HepG2 (cell line): ENCODE data around the gene ABCA4. TPM values are rescaled to one million over a fixed set of nuclear protein-coding genes. Genes with fewer than 3 reads are reported as not detected.

ENCODE experiments used
- ATAC-seq: fragments of 200-7000 bp; cut with Tn5 transposase; 3 replicates; pipeline ENCODE4 v1.9.1; 2020; ENCODE audit warnings: mild to moderate bottlenecking, moderate library complexity
- BruUV-seq: library from RNA; stranded (reverse); fragments of 400-500 nt; replicated peaks from 2 replicates; lab custom pipeline; 2021; lab: Mats Ljungman, UMichigan
- CTCF ChIA-PET: fragments of 300-600 bp; formaldehyde crosslinking; extraction: SDS; loops from one replicate; lab custom pipeline; 2021; ENCODE audit warnings: low total read pairs, inconsistent platforms, low intra/inter-chr PET ratio; lab: Yijun Ruan, JAX
- POLR2A ChIA-PET: fragments of 350-600 bp; sonication (Branson Sonifier 250); formaldehyde crosslinking; loops from one replicate; lab custom pipeline; 2020; ENCODE audit warnings: antibody characterized with exemption, inconsistent platforms; lab: Yijun Ruan, JAX
- DNase-seq: peaks from one replicate; pipeline ENCODE4 v3.0.0-alpha.2; 2015; ENCODE audit warnings: low spot score
- FAIRE-seq: peaks from 3 replicates; lab custom pipeline; 2011; peaks lifted over from hg19 to GRCh38; lab: Jason Lieb, UNC
- H2AFZ ChIP-seq: one replicate; pipeline ENCODE4 v1.6.1; 2011; ENCODE audit warnings: low read length, inconsistent platforms
- H3K27ac ChIP-seq: fragments of 300-600 bp; 3 replicates; pipeline ENCODE4 v1.8.0; 2011; ENCODE audit warnings: mixed run types, mild to moderate bottlenecking, mixed read lengths, low read length, inconsistent platforms; ENCODE audit not compliant: insufficient read depth; ENCODE audit errors: extremely low read length
- H3K27me3 ChIP-seq, 2 experiments: fragments of 200-600 bp in 1 of 2; 2 replicates in 1 of 2; 3 replicates in 1 of 2; pipeline versions ENCODE4 v1.6.0 to v1.8.0; 2011; ENCODE audit warnings: low read length in 2 of 2, mild to moderate bottlenecking in 2 of 2, moderate library complexity in 2 of 2, inconsistent platforms in 1 of 2; ENCODE audit not compliant: insufficient read depth in 2 of 2, control insufficient read depth in 1 of 2
- H3K36me3 ChIP-seq, 2 experiments: fragments of 200-600 bp in 1 of 2; replicated peaks in 1 of 2; 2 replicates in 1 of 2; 3 replicates in 1 of 2; pipeline versions ENCODE4 v1.5.1 to v1.8.0; 2011; ENCODE audit warnings: low read length in 2 of 2, inconsistent platforms in 1 of 2; ENCODE audit not compliant: insufficient read depth in 2 of 2, control insufficient read depth in 1 of 2
- H3K4me1 ChIP-seq: 2 replicates; pipeline ENCODE4 v1.5.1; 2012; ENCODE audit warnings: low read length, inconsistent platforms; ENCODE audit not compliant: insufficient read depth
- H3K4me2 ChIP-seq: 2 replicates; pipeline ENCODE4 v1.6.0; 2011; ENCODE audit warnings: low read depth, low read length, inconsistent platforms
- H3K4me3 ChIP-seq, 3 experiments: fragments of 200-600 bp in 1 of 3; sonication (generic), shearing (Covaris generic) in 1 of 3; replicated peaks in 1 of 3; 2 replicates each; pipeline ENCODE4 v1.5.1; 2011 to 2016; ENCODE audit warnings: low read length in 3 of 3, inconsistent platforms in 2 of 3, low read depth in 2 of 3, mild to moderate bottlenecking in 2 of 3, control low read depth in 1 of 3, mixed read lengths in 1 of 3; ENCODE audit not compliant: insufficient read depth in 1 of 3
- H3K79me2 ChIP-seq: one replicate; pipeline ENCODE4 v1.6.1; 2011; ENCODE audit warnings: low read length, inconsistent platforms; ENCODE audit not compliant: insufficient read depth
- H3K9ac ChIP-seq: 2 replicates; pipeline ENCODE4 v1.6.0; 2011; ENCODE audit warnings: mild to moderate bottlenecking, low read depth, low read length, inconsistent platforms; ENCODE audit not compliant: insufficient read depth
- H3K9me3 ChIP-seq: 2 replicates; pipeline ENCODE4 v1.5.1; 2012; ENCODE audit warnings: mild to moderate bottlenecking, low read length
- H4K20me1 ChIP-seq: 2 replicates; pipeline ENCODE4 v1.6.0; 2011; ENCODE audit warnings: inconsistent platforms, mild to moderate bottlenecking, low read length, moderate library complexity; ENCODE audit not compliant: insufficient read depth
- NFRKB ChIP-seq: fragments of 450-650 bp; IDR thresholded peaks from 2 replicates; pipeline ENCODE4 v1.6.1; 2017
- PHF5A ChIP-seq: IDR thresholded peaks from one replicate; pipeline ENCODE4 v1.6.1; 2018; ENCODE audit warnings: low read depth, missing genetic modification reagents; ENCODE audit not compliant: unreplicated experiment
- PLRG1 ChIP-seq: fragments of 450-650 bp; conservative IDR thresholded peaks from 2 replicates; pipeline ENCODE4 v1.6.1; 2016
- RAD51 ChIP-seq: fragments of 450-650 bp; IDR thresholded peaks from 2 replicates; pipeline ENCODE4 v1.6.1; 2016; ENCODE audit warnings: borderline replicate concordance
- RFX1 ChIP-seq: fragments of 450-650 bp; IDR thresholded peaks from 2 replicates; pipeline ENCODE4 v1.6.1; 2017
- ZNF12 ChIP-seq: sonication (generic); formaldehyde crosslinking; IDR thresholded peaks from 2 replicates; pipeline ENCODE4 v1.5.0; 2020; ENCODE audit warnings: missing genetic modification reagents
- ZNF367 ChIP-seq: sonication (generic); formaldehyde crosslinking; IDR thresholded peaks from 2 replicates; pipeline ENCODE4 v1.4.0; 2020; ENCODE audit warnings: missing genetic modification reagents, borderline replicate concordance
- ZNF891 ChIP-seq: sonication (generic); formaldehyde crosslinking; IDR thresholded peaks from 2 replicates; pipeline ENCODE4 v1.5.0; 2020; ENCODE audit warnings: mild to moderate bottlenecking, missing genetic modification reagents
- WGBS: methylation state at CpG from one replicate; pipeline ENCODE4 v1.1.6; 2017; ENCODE audit warnings: low lambda C conversion rate; 5-methylcytosine and 5-hydroxymethylcytosine counted together
- in situ Hi-C: cut with HindIII; loops from 2 replicates; pipeline ENCODE4 v1.10.0; 2017; ENCODE audit warnings: low pct_unique_long_range_greater_than_20kb; ENCODE audit not compliant: extremely low pct_ligation_motif_present
- intact Hi-C: fragments of 100-400 bp; cut with micrococcal nuclease; formaldehyde crosslinking; loops from one replicate; pipeline ENCODE4 v1.10.0; 2022; ENCODE audit not compliant: unreplicated experiment
- polyA plus RNA-seq, 8 experiments: library from polyadenylated mRNA; depleted of rRNA in 3 of 8; stranded (reverse) in 7 of 8; unstranded in 1 of 8; fragments of >200 nt; fragmentation: Illumina TruSeq in 4 of 8; extraction: Trizol in 4 of 8; gene quantifications; 2 replicates each; pipeline versions ENCODE4 v1.2.1 to v1.2.3, GENCODE V29; 2011 to 2016; ENCODE audit warnings: low read depth in 4 of 8, missing spikeins in 1 of 8, mixed read lengths in 1 of 8; ENCODE audit not compliant: insufficient read depth in 1 of 8
- total RNA-seq, 5 experiments: library from RNA; depleted of rRNA; stranded (reverse); fragments of >200 nt; fragmentation: Illumina TruSeq; extraction: Trizol; gene quantifications; 2 replicates each; pipeline ENCODE4 v1.2.3, GENCODE V29; 2016; ENCODE audit warnings: low read depth in 1 of 5
- TF ChIP-seq, protein P1 (sequence below): IDR thresholded peaks from 2 replicates; pipeline ENCODE4 v1.6.1; 2016; ENCODE audit warnings: mild to moderate bottlenecking, missing biosample characterization, missing genetic modification reagents
- TF ChIP-seq, protein P2 (sequence below): sonication (generic); formaldehyde crosslinking; IDR thresholded peaks from 2 replicates; pipeline ENCODE4 v1.5.1; 2020; ENCODE audit warnings: mild to moderate bottlenecking, moderate library complexity, missing genetic modification reagents
- TF ChIP-seq, protein P3 (sequence below): sonication (generic); formaldehyde crosslinking; IDR thresholded peaks from 2 replicates; pipeline ENCODE4 v1.8.1; 2023; ENCODE audit warnings: missing genetic modification reagents, inconsistent platforms, borderline replicate concordance

ABCA4 gene
- total and polyA plus RNA-seq, 2 of the 13 experiments (the other 11 are each of a cell fraction or from before 2014, with no cell fraction given), result 0.24 to 0.67 TPM

DNA sequence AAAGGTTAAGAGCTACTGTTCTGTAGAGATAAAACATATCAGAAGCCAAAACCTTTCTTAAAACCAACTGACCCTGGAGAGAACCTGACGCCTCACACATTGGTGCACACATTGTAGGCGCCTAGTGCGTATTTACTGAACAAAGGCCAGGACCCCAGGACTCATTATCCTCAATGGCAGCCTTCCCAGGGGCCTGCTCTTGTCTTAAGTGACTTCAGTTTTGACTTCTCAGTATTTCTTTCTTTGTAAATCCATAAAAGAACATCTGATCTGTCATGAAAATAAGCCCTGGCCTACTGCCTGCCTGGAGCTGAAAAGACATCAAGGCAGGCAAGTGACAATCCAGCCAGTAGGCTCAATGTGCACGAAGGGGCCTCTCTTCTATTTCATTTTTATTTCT lies 27.6 kb downstream of the ABCA4 start:
- Histone ChIP-seq H3K36me3 (no peaks in the 10 kb centered on the region), H3K9me3 (no peaks in the 10 kb centered on the region), H4K20me1 (no peaks in the 10 kb centered on the region), H3K4me3 (no peak overlapping the region), H3K79me2 (no peaks in the 10 kb centered on the region), H3K4me2 (no peak overlapping the region), H2AFZ (no peak overlapping the region), H3K9ac (no peak overlapping the region), H3K4me1 (peaks cover 52% of the 10 kb centered on the region), H3K27me3 (peaks cover 0 to 7% of the 10 kb centered on the region in 2 experiments; a peak in 3 of 5 replicates), H3K27ac (no peak overlapping the region)
- DNase-seq (no peak), ATAC-seq (no peak), FAIRE-seq (no peak)
- ChIA-PET POLR2A (no interaction called here), CTCF (no interaction called here)
- intact Hi-C loops (no loop called here), in situ Hi-C loops (no loop called here)
- no TSS peak for BruUV-seq
- 27% methylated on average over 4 of the region's 4 CpGs for WGBS
- no peak for TF ChIP-seq NFRKB
- TF ChIP-seq PHF5A (CRISPR knock-in tag), result no peak
- TF ChIP-seq PLRG1, result no peak
- TF ChIP-seq, protein P1, sequence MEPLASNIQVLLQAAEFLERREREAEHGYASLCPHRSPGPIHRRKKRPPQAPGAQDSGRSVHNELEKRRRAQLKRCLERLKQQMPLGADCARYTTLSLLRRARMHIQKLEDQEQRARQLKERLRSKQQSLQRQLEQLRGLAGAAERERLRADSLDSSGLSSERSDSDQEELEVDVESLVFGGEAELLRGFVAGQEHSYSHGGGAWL (CRISPR knock-in tag), result no peak
- TF ChIP-seq ZNF891 (CRISPR knock-in tag), result no peak
- TF ChIP-seq RAD51, result no peak
- no peak for TF ChIP-seq ZNF367 (CRISPR knock-in tag)
- no peak for TF ChIP-seq ZNF12

DNA sequence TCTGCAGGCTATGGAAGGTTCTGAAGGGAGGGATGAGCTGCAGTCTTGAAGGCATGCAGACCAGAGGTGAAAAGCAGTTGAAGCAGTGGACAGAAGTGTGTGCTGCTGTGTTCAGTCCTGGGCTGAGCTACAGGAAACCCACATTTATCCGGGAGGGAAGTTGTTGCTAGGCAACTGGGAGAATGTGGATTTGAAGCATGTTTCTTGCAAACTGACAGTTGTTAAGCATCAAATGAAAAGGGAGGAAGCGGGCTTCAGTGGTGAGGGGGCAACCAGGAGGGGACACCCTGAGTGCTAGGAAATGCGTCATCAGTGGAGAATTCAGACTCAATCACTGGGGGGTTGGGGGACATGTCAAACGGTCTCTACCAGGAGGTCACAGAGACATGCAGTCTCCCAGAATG lies 28.7 kb downstream of the ABCA4 start:
- intact Hi-C loops (no loop called here), in situ Hi-C loops (no loop called here)
- ChIA-PET CTCF (no interaction called here), POLR2A (no interaction called here)
- H3K36me3 ChIP-seq, result no peaks in the 10 kb centered on the region
- H3K27ac ChIP-seq, result no peak overlapping the region
- no peaks in the 10 kb centered on the region for H4K20me1 ChIP-seq
- peaks cover 0 to 7% of the 10 kb centered on the region in 2 experiments; a peak in 3 of 5 replicates for H3K27me3 ChIP-seq
- DNase-seq, result no peak
- peaks cover 43% of the 10 kb centered on the region for H3K4me1 ChIP-seq
- H3K9me3 ChIP-seq, result no peaks in the 10 kb centered on the region
- no peak overlapping the region for H3K4me2 ChIP-seq
- no peaks in the 10 kb centered on the region for H3K79me2 ChIP-seq
- no TSS peak for BruUV-seq
- TF ChIP-seq, protein P2, sequence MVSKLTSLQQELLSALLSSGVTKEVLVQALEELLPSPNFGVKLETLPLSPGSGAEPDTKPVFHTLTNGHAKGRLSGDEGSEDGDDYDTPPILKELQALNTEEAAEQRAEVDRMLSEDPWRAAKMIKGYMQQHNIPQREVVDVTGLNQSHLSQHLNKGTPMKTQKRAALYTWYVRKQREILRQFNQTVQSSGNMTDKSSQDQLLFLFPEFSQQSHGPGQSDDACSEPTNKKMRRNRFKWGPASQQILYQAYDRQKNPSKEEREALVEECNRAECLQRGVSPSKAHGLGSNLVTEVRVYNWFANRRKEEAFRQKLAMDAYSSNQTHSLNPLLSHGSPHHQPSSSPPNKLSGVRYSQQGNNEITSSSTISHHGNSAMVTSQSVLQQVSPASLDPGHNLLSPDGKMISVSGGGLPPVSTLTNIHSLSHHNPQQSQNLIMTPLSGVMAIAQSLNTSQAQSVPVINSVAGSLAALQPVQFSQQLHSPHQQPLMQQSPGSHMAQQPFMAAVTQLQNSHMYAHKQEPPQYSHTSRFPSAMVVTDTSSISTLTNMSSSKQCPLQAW, result no peak
- TF ChIP-seq RFX1, result peak; percentile 34; the same call in 1 of the 2 replicates
- TF ChIP-seq, protein P3, sequence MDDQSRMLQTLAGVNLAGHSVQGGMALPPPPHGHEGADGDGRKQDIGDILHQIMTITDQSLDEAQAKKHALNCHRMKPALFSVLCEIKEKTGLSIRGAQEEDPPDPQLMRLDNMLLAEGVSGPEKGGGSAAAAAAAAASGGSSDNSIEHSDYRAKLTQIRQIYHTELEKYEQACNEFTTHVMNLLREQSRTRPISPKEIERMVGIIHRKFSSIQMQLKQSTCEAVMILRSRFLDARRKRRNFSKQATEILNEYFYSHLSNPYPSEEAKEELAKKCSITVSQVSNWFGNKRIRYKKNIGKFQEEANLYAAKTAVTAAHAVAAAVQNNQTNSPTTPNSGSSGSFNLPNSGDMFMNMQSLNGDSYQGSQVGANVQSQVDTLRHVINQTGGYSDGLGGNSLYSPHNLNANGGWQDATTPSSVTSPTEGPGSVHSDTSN, result no peak
- H3K9ac ChIP-seq, result no peak overlapping the region
- no peak for ATAC-seq
- 67% methylated on average over 4 of the region's 4 CpGs for WGBS
- no peak overlapping the region for H2AFZ ChIP-seq
- no peak for FAIRE-seq
- no peak overlapping the region for H3K4me3 ChIP-seq
